ENCODE measurements around the gene ZBTB48. TPM values are rescaled to one million over a fixed set of nuclear protein-coding genes. Genes with fewer than 3 reads are reported as not detected.

Gene ZBTB48
- total and polyA plus RNA-seq, 7 donors: 3.7 to 16.6 (median 11.8) TPM

DNA sequence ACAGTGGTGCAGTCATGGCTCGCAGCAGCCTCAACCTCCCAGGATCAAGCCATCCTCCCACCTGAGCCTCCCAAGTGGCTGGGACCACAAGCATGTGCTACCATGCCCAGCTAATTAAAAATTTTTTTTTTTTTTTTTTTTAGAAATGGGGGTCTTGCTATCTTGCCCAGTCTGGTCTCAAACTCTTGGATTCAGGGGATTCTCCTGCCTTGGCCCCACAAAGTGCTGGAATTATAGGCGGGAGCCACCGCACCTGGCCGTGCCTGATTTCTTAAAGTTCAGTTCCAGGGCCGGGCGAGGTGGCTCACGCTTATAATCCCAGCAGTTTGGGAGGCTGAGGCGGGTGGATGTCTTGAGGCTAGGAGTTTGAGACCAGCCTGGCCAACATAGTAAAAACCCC, 51.3 kb downstream of the ZBTB48 start:
- Histone ChIP-seq H3K36me3 (ENCODE audit: insufficient read depth in 1 of 2, low read depth in 1 of 2) (peaks cover 6 to 90% of the 10 kb centered on the region in 2 donors), H3K4me3 (no peak overlapping the region), H3K27ac (no peak overlapping the region), H3K9me3 (no peaks in the 10 kb centered on the region), H3K27me3 (ENCODE audit: insufficient read depth in 3 of 3, low read length in 2 of 3) (no peaks in the 10 kb centered on the region), H3K4me1 (peaks cover 9% of the 10 kb centered on the region)
- DNase-seq (no peak), ATAC-seq (no peak)
- 95 to 98% (median 96%) methylated on average over 8 of the region's 8 CpGs for WGBS, 3 donors
- intact Hi-C loops (cut with DNase I): no loop called here
- no peak for TF ChIP-seq CTCF (IDR thresholded peaks at IDR 0.05)

DNA sequence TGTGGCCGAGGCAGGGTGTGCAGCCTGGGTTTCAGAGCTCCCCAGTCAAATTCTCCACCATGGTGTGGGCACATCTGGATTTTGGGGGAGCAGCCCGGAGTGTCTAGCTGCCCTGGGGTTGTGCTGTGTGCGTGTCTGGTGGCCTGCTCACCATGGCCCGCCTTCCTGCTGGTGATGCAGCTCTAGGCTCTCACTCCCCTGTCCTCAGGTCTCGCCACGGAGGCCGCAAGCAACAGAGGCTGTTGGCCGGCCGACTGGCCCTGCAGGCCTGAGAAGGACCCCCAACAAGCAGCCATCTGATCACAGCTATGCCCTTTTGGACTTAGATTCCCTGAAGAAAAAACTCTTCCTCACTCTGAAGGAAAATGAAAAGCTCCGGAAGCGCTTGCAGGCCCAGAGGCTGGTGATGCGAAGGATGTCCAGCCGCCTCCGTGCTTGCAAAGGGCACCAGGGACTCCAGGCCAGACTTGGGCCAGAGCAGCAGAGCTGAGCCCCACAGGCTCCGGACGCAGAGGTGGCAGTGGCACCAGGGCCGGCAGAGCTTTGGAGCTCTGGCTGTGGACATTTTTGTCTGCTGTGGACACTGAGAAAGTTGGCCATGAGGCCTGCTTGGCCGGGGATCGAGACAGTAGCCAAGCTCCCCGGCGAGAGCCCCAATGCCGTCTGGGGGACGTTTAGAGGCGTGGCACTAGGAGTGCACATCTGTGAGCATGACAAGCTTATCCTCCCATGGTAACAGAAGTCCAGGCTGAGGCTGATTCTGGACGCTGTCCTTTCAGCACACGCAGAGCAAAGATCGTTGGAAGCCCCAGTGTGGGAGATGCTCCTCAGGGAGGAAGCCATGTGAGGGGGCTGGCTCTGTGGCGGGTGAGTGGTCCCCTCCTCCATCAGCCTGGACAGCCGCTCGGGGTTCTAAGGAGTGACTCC, 53.1 kb downstream of the ZBTB48 start:
- TF ChIP-seq CTCF (IDR thresholded peaks at IDR 0.05): no peak
- H3K36me3 ChIP-seq (ENCODE audit: insufficient read depth in 1 of 2, low read depth in 1 of 2): peaks cover 13 to 99% of the 10 kb centered on the region in 2 donors
- no peaks in the 10 kb centered on the region for H3K27me3 ChIP-seq (ENCODE audit: insufficient read depth in 3 of 3, low read length in 2 of 3)
- DNase-seq (no peak), ATAC-seq (no peak)
- 72 to 76% (median 73%) methylated on average over 30 of the region's 30 CpGs for WGBS, 3 donors
- H3K4me1 ChIP-seq: peaks cover under 1% of the 10 kb centered on the region
- no peaks in the 10 kb centered on the region for H3K9me3 ChIP-seq
- intact Hi-C loops (cut with DNase I): no loop called here
- no peak overlapping the region for H3K4me3 ChIP-seq
- H3K27ac ChIP-seq: no peak overlapping the region

GRCh38 chr1:6634371-6635052, 54.7 kb downstream of the ZBTB48 start:
- DNase-seq (peak; percentile 72 to 89), ATAC-seq (peak; percentile 84 to 90 (median 86))
- Histone ChIP-seq H3K27ac (peak overlapping the region; percentile 9), H3K36me3 (ENCODE audit: insufficient read depth in 1 of 2, low read depth in 1 of 2) (peaks cover 14 to 100% of the 10 kb centered on the region in 2 donors), H3K4me3 (no peak overlapping the region), H3K9me3 (no peaks in the 10 kb centered on the region), H3K4me1 (peaks cover 6% of the 10 kb centered on the region), H3K27me3 (ENCODE audit: insufficient read depth in 3 of 3, low read length in 2 of 3) (no peaks in the 10 kb centered on the region)
- 43 to 63% (median 44%) methylated on average over 28 to 29 of the region's 29 CpGs for WGBS, 3 donors
- intact Hi-C loops (cut with DNase I): loop anchor here in 1 of 2 donors (5.0 kb wide), 1 partner anchor 82 kb away; the partner anchor contains the start of gene NOL9
- peak; percentile 56 for TF ChIP-seq CTCF (IDR thresholded peaks at IDR 0.05)

GRCh38 chr1:6635161-6635909, 55.5 kb downstream of the ZBTB48 start:
- ATAC-seq: no peak
- Histone ChIP-seq H3K9me3 (no peaks in the 10 kb centered on the region), H3K27me3 (ENCODE audit: insufficient read depth in 3 of 3, low read length in 2 of 3) (no peaks in the 10 kb centered on the region), H3K36me3 (ENCODE audit: insufficient read depth in 1 of 2, low read depth in 1 of 2) (peaks cover 16 to 100% of the 10 kb centered on the region in 2 donors), H3K4me3 (no peak overlapping the region), H3K27ac (peak overlapping the region; percentile 9), H3K4me1 (peaks cover 6% of the 10 kb centered on the region)
- TF ChIP-seq CTCF (IDR thresholded peaks at IDR 0.05): no peak
- intact Hi-C loops (cut with DNase I): loop anchor here in 1 of 2 donors (5.0 kb wide), 1 partner anchor 83 kb away; the partner anchor contains the start of gene NOL9
- WGBS, 3 donors: 72 to 87% (median 79%) methylated on average over 20 of the region's 20 CpGs
- DNase-seq: no peak
